ENCODE measurements around the gene NCF4. TPM values are rescaled to one million over a fixed set of nuclear protein-coding genes. Genes with fewer than 3 reads are reported as not detected.
A peak's percentile ranks its signal among the peaks of the same experiment; 100 is the strongest.

The NCF4 gene
- total RNA-seq, 1 experiment from 2014 or later = not detected

- ChIA-PET CTCF (no interaction called here), POLR2A (no interaction called here)
- in situ Hi-C loops (cut with HindIII; ENCODE audit: low pct_unique_long_range_greater_than_20kb, low sequenced_read_pairs) (no loop called here), intact Hi-C loops (cut with micrococcal nuclease; ENCODE audit: unreplicated experiment) (no loop called here)
- Histone ChIP-seq H3K9me3 (ENCODE audit: control insufficient read depth, insufficient read depth, low read depth, low read length) (no peaks in the 10 kb centered on the region), H3K4me3 (ENCODE audit: low read depth in 2 of 2, low read length in 2 of 2) (no peak overlapping the region), H3K4me1 (ENCODE audit: control insufficient read depth, insufficient read depth, low read length) (no peaks in the 10 kb centered on the region), H3K27me3 (ENCODE audit: control insufficient read depth, insufficient read depth, low read length) (no peaks in the 10 kb centered on the region; the same call in 1 of the 2 replicates), H3K27ac (ENCODE audit: low read length) (no peak overlapping the region), H3K36me3 (ENCODE audit: control insufficient read depth, insufficient read depth, low read length) (no peaks in the 10 kb centered on the region)
- TF ChIP-seq REST (IDR thresholded peaks at IDR 0.05; ENCODE audit: insufficient read depth in 1 of 2, low read depth in 2 of 2, low read length in 1 of 2) (no peak), TCF7L2 (IDR thresholded peaks at IDR 0.05; ENCODE audit: low read depth, low read length) (no peak), CTCF (IDR thresholded peaks at IDR 0.05) (peak; percentile 69), SIN3A (IDR thresholded peaks at IDR 0.05; ENCODE audit: borderline replicate concordance, insufficient read depth, low read depth, low read length) (no peak)
- DNase-seq (ENCODE audit: low read depth, low spot score) = peak; percentile 20
- no TSS peak for BruUV-seq (replicated peaks)
- ATAC-seq = peak; percentile 80
These were observed 13.0 kb downstream of the NCF4 start for GRCh38 chr22:36873614-36874308.

GRCh38 chr22:36874309-36874696 is 13.5 kb downstream of the NCF4 start:
- ATAC-seq (no peak), DNase-seq (ENCODE audit: low read depth, low spot score) (no peak)
- TF ChIP-seq CTCF (IDR thresholded peaks at IDR 0.05) (no peak), REST (IDR thresholded peaks at IDR 0.05; ENCODE audit: insufficient read depth in 1 of 2, low read depth in 2 of 2, low read length in 1 of 2) (no peak), TCF7L2 (IDR thresholded peaks at IDR 0.05; ENCODE audit: low read depth, low read length) (no peak), POLR2AphosphoS5 (IDR thresholded peaks at IDR 0.05; ENCODE audit: low read depth, low read length) (no peak), SIN3A (IDR thresholded peaks at IDR 0.05; ENCODE audit: borderline replicate concordance, insufficient read depth, low read depth, low read length) (no peak)
- in situ Hi-C loops (cut with HindIII; ENCODE audit: low pct_unique_long_range_greater_than_20kb, low sequenced_read_pairs) (no loop called here), intact Hi-C loops (cut with micrococcal nuclease; ENCODE audit: unreplicated experiment) (no loop called here)
- Histone ChIP-seq H3K4me3 (ENCODE audit: low read depth in 2 of 2, low read length in 2 of 2) (no peak overlapping the region), H3K4me1 (ENCODE audit: control insufficient read depth, insufficient read depth, low read length) (no peaks in the 10 kb centered on the region), H3K27ac (ENCODE audit: low read length) (no peak overlapping the region), H3K36me3 (ENCODE audit: control insufficient read depth, insufficient read depth, low read length) (no peaks in the 10 kb centered on the region), H3K9me3 (ENCODE audit: control insufficient read depth, insufficient read depth, low read depth, low read length) (no peaks in the 10 kb centered on the region), H3K27me3 (ENCODE audit: control insufficient read depth, insufficient read depth, low read length) (no peaks in the 10 kb centered on the region; the same call in 1 of the 2 replicates)
- no TSS peak for BruUV-seq (replicated peaks)
- ChIA-PET POLR2A (no interaction called here), CTCF (no interaction called here)

Measured in Panc1 (cell line).